Measurements from ENCODE around the gene FADS2. TPM values are rescaled to one million over a fixed set of nuclear protein-coding genes. Genes with fewer than 3 reads are reported as not detected.

The FADS2 gene
- total and polyA plus RNA-seq, 2 of the 13 experiments (the other 11 are each of a cell fraction or from before 2014, with no cell fraction given), result 90.1 to 124 TPM

- no peak for TF ChIP-seq RBFOX2 (IDR thresholded peaks at IDR 0.05; ENCODE audit: low read depth, low read length)
- TF ChIP-seq DMAP1 (CRISPR knock-in tag; IDR thresholded peaks at IDR 0.05), result no peak
- TF ChIP-seq ZNF776 (CRISPR knock-in tag; IDR thresholded peaks at IDR 0.05), result no peak
- no peak for TF ChIP-seq POLR2G (IDR thresholded peaks at IDR 0.05; ENCODE audit: low read depth, low read length)
Observed at GRCh38 chr11:61869429-61869707, 41.3 kb downstream of the FADS2 start (continued).

DNA sequence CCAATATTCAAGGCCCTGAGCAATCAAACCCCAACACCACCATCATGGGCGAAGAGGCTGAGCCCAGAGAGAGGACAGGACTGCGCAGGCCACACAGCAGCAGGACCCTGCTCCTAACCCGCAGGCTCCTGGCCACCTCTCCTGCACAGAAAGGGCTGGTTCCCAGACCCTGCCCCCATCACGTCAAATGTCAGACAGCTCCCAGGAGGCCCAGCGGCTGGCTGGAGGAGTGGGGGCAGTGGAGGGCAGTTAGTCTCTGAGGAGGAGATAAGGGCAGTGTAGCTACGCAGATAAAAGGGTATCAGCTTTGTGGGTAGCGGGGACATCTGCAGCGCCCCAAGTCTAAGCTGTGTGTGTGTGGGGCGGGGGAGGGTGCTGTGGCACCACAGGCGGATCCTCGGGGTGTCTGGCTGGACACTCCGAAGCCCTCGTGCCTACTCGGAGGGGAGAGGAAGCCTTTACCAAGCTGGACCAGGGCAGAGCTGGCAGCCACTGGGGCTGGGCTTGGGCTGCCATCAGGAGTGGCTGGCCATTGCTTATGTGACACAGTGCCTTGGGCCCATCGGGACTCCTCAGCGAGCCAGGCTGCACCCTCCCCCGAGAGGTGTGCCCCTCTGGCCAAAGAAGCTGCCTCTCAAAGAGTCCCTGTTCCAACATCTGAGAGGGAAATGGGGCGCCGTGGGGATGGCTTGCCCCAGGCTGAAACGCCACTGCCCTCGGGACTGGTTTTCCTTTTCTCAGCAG is 41.8 kb downstream of the FADS2 start:
- Histone ChIP-seq H4K20me1 (ENCODE audit: insufficient read depth, low read length) (no peaks in the 10 kb centered on the region), H3K79me2 (ENCODE audit: insufficient read depth, low read length) (no peaks in the 10 kb centered on the region), H3K9me3 (ENCODE audit: low read length) (no peaks in the 10 kb centered on the region), H3K4me3 (replicated peaks in 1 of 3; ENCODE audit: insufficient read depth in 1 of 3, low read depth in 2 of 3, low read length in 3 of 3) (peak overlapping the region in 1 of 3 experiments; percentile 6; a peak in 1 of 6 replicates), H3K9ac (ENCODE audit: insufficient read depth, low read depth, low read length) (no peak overlapping the region), H3K4me2 (ENCODE audit: low read depth, low read length) (peak overlapping the region; percentile 81; the same call in 1 of the 2 replicates), H3K4me1 (ENCODE audit: insufficient read depth, low read length) (peaks cover 26% of the 10 kb centered on the region), H3K36me3 (replicated peaks in 1 of 2; ENCODE audit: control insufficient read depth in 1 of 2, insufficient read depth in 2 of 2, low read length in 2 of 2) (peaks cover 0 to 7% of the 10 kb centered on the region in 2 experiments; a peak in 2 of 5 replicates), H3K27ac (ENCODE audit: extremely low read length, insufficient read depth, low read length) (no peak overlapping the region), H3K27me3 (ENCODE audit: control insufficient read depth in 1 of 2, insufficient read depth in 2 of 2, low read length in 2 of 2) (peaks cover 0 to 6% of the 10 kb centered on the region in 2 experiments; a peak in 1 of 5 replicates), H2AFZ (ENCODE audit: low read length) (no peak overlapping the region)
- BruUV-seq (replicated peaks), result no TSS peak
- CTCF ChIA-PET (ENCODE audit: low intra/inter-chr PET ratio, low total read pairs), result interaction anchor here (1.1 to 1.6 kb wide), 2 partner anchors 78 to 191 kb away, joined by 3 to 7 read pairs; no protein-coding TSS in a partner anchor
- in situ Hi-C loops (cut with HindIII; ENCODE audit: extremely low pct_ligation_motif_present, low pct_unique_long_range_greater_than_20kb) (loop anchor here (5.0 kb wide), 1 partner anchor 192 kb away; no protein-coding TSS in a partner anchor), intact Hi-C loops (cut with micrococcal nuclease; ENCODE audit: unreplicated experiment) (loop anchor here (2.0 kb wide), 1 partner anchor 213 kb away; no protein-coding TSS in a partner anchor)
- POLR2A ChIA-PET, result interaction anchor here (1.0 to 1.5 kb wide), 3 partner anchors 21 to 93 kb away, joined by 3 to 4 read pairs (median 4); partner anchors contain the start of gene FADS3
- FAIRE-seq, result no peak
- DNase-seq (ENCODE audit: low spot score), result no peak
- WGBS (ENCODE audit: low lambda C conversion rate), result 41% methylated on average over 11 of the region's 21 CpGs
- ATAC-seq, result peak; percentile 17
- TF ChIP-seq ZHX2 (IDR thresholded peaks at IDR 0.05; ENCODE audit: low read depth), result no peak
- no peak for TF ChIP-seq ZHX2 (CRISPR knock-in tag; IDR thresholded peaks at IDR 0.05; ENCODE audit: borderline replicate concordance)
- TF ChIP-seq, protein P1, sequence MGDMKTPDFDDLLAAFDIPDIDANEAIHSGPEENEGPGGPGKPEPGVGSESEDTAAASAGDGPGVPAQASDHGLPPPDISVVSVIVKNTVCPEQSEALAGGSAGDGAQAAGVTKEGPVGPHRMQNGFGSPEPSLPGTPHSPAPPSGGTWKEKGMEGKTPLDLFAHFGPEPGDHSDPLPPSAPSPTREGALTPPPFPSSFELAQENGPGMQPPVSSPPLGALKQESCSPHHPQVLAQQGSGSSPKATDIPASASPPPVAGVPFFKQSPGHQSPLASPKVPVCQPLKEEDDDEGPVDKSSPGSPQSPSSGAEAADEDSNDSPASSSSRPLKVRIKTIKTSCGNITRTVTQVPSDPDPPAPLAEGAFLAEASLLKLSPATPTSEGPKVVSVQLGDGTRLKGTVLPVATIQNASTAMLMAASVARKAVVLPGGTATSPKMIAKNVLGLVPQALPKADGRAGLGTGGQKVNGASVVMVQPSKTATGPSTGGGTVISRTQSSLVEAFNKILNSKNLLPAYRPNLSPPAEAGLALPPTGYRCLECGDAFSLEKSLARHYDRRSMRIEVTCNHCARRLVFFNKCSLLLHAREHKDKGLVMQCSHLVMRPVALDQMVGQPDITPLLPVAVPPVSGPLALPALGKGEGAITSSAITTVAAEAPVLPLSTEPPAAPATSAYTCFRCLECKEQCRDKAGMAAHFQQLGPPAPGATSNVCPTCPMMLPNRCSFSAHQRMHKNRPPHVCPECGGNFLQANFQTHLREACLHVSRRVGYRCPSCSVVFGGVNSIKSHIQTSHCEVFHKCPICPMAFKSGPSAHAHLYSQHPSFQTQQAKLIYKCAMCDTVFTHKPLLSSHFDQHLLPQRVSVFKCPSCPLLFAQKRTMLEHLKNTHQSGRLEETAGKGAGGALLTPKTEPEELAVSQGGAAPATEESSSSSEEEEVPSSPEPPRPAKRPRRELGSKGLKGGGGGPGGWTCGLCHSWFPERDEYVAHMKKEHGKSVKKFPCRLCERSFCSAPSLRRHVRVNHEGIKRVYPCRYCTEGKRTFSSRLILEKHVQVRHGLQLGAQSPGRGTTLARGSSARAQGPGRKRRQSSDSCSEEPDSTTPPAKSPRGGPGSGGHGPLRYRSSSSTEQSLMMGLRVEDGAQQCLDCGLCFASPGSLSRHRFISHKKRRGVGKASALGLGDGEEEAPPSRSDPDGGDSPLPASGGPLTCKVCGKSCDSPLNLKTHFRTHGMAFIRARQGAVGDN (CRISPR knock-in tag; IDR thresholded peaks at IDR 0.05), result peak; percentile 41
- TF ChIP-seq, protein P2, sequence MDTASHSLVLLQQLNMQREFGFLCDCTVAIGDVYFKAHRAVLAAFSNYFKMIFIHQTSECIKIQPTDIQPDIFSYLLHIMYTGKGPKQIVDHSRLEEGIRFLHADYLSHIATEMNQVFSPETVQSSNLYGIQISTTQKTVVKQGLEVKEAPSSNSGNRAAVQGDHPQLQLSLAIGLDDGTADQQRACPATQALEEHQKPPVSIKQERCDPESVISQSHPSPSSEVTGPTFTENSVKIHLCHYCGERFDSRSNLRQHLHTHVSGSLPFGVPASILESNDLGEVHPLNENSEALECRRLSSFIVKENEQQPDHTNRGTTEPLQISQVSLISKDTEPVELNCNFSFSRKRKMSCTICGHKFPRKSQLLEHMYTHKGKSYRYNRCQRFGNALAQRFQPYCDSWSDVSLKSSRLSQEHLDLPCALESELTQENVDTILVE (CRISPR knock-in tag; IDR thresholded peaks at IDR 0.05), result no peak

Measured in HepG2 (cell line).